GM12874 (cell line): ENCODE measurements around the gene SUV39H1.

Experiments
- CTCF ChIP-seq: IDR thresholded peaks from 2 replicates; pipeline ENCODE4 v1.5.1; 2011; ENCODE audit warnings: low read depth, mild to moderate bottlenecking, control low read depth, low read length, moderate library complexity; ENCODE audit not compliant: insufficient read depth

SUV39H1 gene

GRCh38 chrX:48736878-48737212 is 40.3 kb downstream of the SUV39H1 start:
- no peak for TF ChIP-seq CTCF

GRCh38 chrX:48737213-48737938 is 40.8 kb downstream of the SUV39H1 start:
- no peak for TF ChIP-seq CTCF

- TF ChIP-seq CTCF, result no peak
Measured at GRCh38 chrX:48737940-48738339, 41.4 kb downstream of the SUV39H1 start.

DNA sequence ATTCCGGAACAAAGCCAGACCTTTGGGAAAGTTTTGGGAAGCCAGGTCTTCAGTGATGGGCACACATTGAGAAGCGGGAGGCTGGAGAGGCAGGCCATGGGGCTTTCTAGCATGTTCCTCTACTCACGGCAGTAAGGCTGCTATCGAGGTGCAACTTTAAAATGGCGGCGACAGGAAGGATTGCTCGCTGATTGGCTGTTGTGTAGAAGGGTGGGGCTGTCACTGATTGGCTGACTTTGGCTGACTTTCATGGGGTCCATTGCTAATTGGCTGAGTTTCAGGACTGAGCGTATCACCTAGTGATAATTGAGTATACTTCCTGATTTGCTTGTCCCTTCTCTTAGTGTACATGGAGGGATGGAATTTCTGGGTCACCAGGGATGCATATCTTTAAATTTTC is 45.3 kb downstream of the SUV39H1 start:
- no peak for TF ChIP-seq CTCF

DNA sequence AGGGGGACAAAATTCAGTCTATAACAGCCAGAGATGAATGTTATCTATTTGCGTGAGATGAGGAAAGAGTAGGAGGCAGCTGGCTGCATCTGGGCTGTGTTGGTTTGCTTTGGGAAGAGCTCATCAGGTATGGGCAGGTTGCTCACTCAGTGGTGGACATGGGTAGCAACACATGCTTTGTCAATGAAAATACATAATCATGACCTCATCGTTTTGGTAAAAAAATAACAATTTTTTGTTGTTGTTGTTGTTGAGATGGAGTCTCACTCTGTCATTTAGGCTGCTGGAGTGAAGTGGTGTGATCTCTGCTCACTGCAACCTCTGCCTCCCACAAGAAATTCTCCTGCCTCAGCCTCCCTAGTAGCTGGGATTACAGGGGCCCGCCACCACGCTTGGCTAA is 48.7 kb downstream of the SUV39H1 start:
- no peak for TF ChIP-seq CTCF

DNA sequence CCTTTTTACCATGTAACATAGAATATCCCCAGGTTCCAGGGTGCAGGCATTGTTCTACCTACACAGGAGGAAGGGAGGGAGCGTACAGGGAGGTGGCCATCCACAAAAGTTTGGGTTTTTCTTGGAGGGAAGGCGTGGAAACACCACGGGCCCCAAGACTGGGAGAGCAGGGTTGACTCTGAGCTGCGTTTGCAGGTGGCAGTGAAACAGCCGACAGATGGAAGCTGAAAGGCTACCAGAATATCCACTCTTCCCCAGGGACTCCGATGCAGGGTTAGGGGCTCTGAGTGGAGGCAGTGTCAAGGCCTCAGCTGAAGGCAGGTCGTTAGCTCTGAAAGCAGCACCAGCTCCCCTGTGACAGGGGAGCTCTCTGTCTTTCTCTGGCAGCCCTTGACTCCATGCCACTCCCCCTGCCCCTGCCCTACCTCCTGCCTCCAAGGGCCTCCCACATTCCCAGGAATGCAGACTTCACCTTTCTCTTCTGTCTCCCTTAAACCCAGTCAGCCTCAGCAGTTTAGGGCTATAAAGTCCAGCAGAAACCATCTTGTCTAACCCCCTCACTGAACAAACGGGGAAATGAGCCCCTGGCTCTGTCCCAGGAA is 51.0 kb downstream of the SUV39H1 start:
- TF ChIP-seq CTCF, result no peak

GRCh38 chrX:48749182-48749581 is 52.6 kb downstream of the SUV39H1 start:
- no peak for TF ChIP-seq CTCF
